ENCODE results near the gene FAIM.
"Not testable (repeated sequence)": the region's sequence is repeated elsewhere in the genome, so short reads cannot be mapped to it uniquely, and the experiment has no call there.

FAIM gene

GRCh38 chr3:138600100-138600745 lies 8.3 kb upstream of the FAIM start:
- H3K27me3 Mint-ChIP-seq (ENCODE audit: low read depth): no peaks in the 10 kb centered on the region
- no peaks in the 10 kb centered on the region for H3K4me1 Mint-ChIP-seq
- no peak overlapping the region for H3K27ac Mint-ChIP-seq
- H3K9me3 Mint-ChIP-seq: peaks cover 10% of the 10 kb centered on the region
- no peak for TF ChIP-seq CTCF (IDR thresholded peaks at IDR 0.05; ENCODE audit: unreplicated experiment in 3 of 3)
- no peak overlapping the region for H3K4me3 Mint-ChIP-seq
- peaks cover 12% of the 10 kb centered on the region for H3K36me3 Mint-ChIP-seq (ENCODE audit: low read depth)

- not testable (repeated sequence) for H3K27me3 Mint-ChIP-seq (ENCODE audit: low read depth); H3K4me3 Mint-ChIP-seq; H3K27ac Mint-ChIP-seq; H3K4me1 Mint-ChIP-seq; H3K9me3 Mint-ChIP-seq
- H3K36me3 Mint-ChIP-seq (ENCODE audit: low read depth): peaks cover 12% of the 10 kb centered on the region
These were observed 6.9 kb upstream of the FAIM start for GRCh38 chr3:138601661-138602060.

- not testable (repeated sequence) for H3K4me1 Mint-ChIP-seq; H3K9me3 Mint-ChIP-seq; H3K27me3 Mint-ChIP-seq (ENCODE audit: low read depth); H3K27ac Mint-ChIP-seq
- peaks cover 12% of the 10 kb centered on the region for H3K36me3 Mint-ChIP-seq (ENCODE audit: low read depth)
- peak overlapping the region in 1 of 3 experiments; percentile 20 for H3K4me3 Mint-ChIP-seq
These were observed 4.4 kb upstream of the FAIM start for GRCh38 chr3:138604106-138604595.

GRCh38 chr3:138609898-138610266 lies 1.3 kb downstream of the FAIM start:
- Mint-ChIP-seq H3K9me3 (no peaks in the 10 kb centered on the region), H3K4me1 (peaks cover 7% of the 10 kb centered on the region), H3K27ac (peak overlapping the region; percentile 99 to 100 (median 100)), H3K4me3 (peak overlapping the region; percentile 91 to 96 (median 95)), H3K27me3 (ENCODE audit: low read depth) (peaks cover 8% of the 10 kb centered on the region), H3K36me3 (ENCODE audit: low read depth) (no peaks in the 10 kb centered on the region)
- no peak for TF ChIP-seq CTCF (IDR thresholded peaks at IDR 0.05; ENCODE audit: unreplicated experiment in 3 of 3)

- Mint-ChIP-seq H3K4me3 (no peak overlapping the region), H3K9me3 (no peaks in the 10 kb centered on the region), H3K36me3 (ENCODE audit: low read depth) (no peaks in the 10 kb centered on the region), H3K4me1 (no peaks in the 10 kb centered on the region), H3K27ac (no peak overlapping the region), H3K27me3 (ENCODE audit: low read depth) (peaks cover 3% of the 10 kb centered on the region)
- TF ChIP-seq CTCF (IDR thresholded peaks at IDR 0.05; ENCODE audit: unreplicated experiment in 3 of 3): no peak
These were observed 6.9 kb downstream of the FAIM start for GRCh38 chr3:138615462-138615861.

- Mint-ChIP-seq H3K4me3 (no peak overlapping the region), H3K4me1 (no peaks in the 10 kb centered on the region), H3K27me3 (ENCODE audit: low read depth) (no peaks in the 10 kb centered on the region), H3K27ac (no peak overlapping the region), H3K36me3 (ENCODE audit: low read depth) (peaks cover 3% of the 10 kb centered on the region), H3K9me3 (no peaks in the 10 kb centered on the region)
- TF ChIP-seq CTCF (IDR thresholded peaks at IDR 0.05; ENCODE audit: unreplicated experiment in 3 of 3): no peak
These were observed 11.9 kb downstream of the FAIM start for GRCh38 chr3:138620431-138620830.

- peaks cover 9% of the 10 kb centered on the region for H3K36me3 Mint-ChIP-seq (ENCODE audit: low read depth)
- no peak overlapping the region for H3K27ac Mint-ChIP-seq
- no peak overlapping the region for H3K4me3 Mint-ChIP-seq
- H3K27me3 Mint-ChIP-seq (ENCODE audit: low read depth): no peaks in the 10 kb centered on the region
- no peak for TF ChIP-seq CTCF (IDR thresholded peaks at IDR 0.05; ENCODE audit: unreplicated experiment in 3 of 3)
- no peaks in the 10 kb centered on the region for H3K9me3 Mint-ChIP-seq
- no peaks in the 10 kb centered on the region for H3K4me1 Mint-ChIP-seq
These were observed 15.9 kb downstream of the FAIM start for GRCh38 chr3:138624518-138624917.

Measured in nephron (organoid).